HG03558 (cell line): ENCODE measurements around the gene PPIP5K1.

ENCODE experiments used
- ATAC-seq: cut with Tn5 transposase; IDR thresholded peaks from one replicate; pipeline ENCODE4 v1.9.1; 2021; ENCODE audit warnings: moderate number of reproducible peaks; ENCODE audit not compliant: unreplicated experiment; ENCODE audit errors: extremely low read depth

PPIP5K1 gene

DNA sequence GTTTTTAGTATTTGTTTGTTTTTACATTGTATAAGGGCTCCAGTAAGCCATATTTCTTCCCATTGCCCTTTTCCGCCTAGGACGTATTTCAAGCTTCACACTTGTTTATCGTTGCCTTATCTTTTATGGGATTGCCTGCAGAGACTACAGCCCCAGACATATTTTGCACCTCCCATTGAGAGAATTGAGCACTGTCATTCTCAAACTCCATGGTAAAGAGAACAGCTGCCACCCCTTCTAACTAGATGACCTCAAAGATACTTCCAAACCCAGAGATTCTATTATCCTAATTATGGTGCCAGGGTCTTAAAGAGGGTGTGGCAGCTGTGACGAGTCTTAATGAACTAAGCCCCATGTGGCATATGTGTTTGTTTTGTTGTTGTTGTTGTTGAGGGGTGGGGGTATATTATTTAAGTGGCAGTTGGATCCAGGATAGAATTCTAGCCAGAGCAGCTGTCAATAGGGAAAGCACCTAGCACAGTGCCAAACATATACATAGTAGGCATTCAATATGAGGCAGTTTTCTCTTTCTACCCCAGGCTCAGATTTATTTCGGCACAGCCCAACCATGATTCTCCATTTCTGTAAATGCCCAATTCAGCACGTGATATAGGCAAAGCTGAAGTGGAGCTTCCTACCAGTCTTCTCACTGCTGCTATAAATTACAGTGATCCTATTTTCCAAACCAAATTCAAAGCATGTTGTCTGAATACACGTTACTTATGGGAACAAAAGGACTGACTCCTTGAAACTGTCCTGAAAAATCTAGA is 96.1 kb downstream of the PPIP5K1 start:
- ATAC-seq: no peak

- peak; percentile 74 for ATAC-seq
Observed at GRCh38 chr15:43492673-43493601, 97.1 kb downstream of the PPIP5K1 start, which contains the start of gene TP53BP1. TSS of gene TP53BP1 (minus strand) at chr15:43493156. CDS start at chr15:43493043, 113 bp downstream.

DNA sequence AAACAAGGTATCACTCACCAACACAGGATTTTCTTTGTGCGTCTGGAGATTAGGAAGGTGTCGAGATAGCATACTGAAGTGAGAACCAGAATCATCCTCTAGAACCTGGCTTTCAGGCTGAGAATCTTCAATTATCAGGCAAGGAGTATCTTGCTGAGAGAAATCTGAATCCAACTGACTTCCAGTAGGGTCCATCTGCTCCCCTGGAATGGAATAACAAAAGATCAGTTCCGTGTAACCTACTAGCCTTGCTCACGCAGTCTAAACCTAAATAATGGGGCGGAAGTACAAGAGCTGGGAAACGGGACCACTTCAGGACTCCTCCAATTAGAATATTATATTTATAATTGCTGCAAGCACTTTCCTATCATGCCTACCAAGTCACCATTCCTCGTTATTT is 97.7 kb downstream of the PPIP5K1 start:
- no peak for ATAC-seq

- ATAC-seq: no peak
Observed at GRCh38 chr15:43489191-43489590, 100.8 kb downstream of the PPIP5K1 start.

- ATAC-seq: no peak
Observed at GRCh38 chr15:43488790-43489189, 101.2 kb downstream of the PPIP5K1 start.

GRCh38 chr15:43487271-43487895 is 102.6 kb downstream of the PPIP5K1 start:
- ATAC-seq: no peak

GRCh38 chr15:43484455-43484854 is 105.6 kb downstream of the PPIP5K1 start:
- no peak for ATAC-seq
